ENCODE measurements around the gene FAM174C.

DNA sequence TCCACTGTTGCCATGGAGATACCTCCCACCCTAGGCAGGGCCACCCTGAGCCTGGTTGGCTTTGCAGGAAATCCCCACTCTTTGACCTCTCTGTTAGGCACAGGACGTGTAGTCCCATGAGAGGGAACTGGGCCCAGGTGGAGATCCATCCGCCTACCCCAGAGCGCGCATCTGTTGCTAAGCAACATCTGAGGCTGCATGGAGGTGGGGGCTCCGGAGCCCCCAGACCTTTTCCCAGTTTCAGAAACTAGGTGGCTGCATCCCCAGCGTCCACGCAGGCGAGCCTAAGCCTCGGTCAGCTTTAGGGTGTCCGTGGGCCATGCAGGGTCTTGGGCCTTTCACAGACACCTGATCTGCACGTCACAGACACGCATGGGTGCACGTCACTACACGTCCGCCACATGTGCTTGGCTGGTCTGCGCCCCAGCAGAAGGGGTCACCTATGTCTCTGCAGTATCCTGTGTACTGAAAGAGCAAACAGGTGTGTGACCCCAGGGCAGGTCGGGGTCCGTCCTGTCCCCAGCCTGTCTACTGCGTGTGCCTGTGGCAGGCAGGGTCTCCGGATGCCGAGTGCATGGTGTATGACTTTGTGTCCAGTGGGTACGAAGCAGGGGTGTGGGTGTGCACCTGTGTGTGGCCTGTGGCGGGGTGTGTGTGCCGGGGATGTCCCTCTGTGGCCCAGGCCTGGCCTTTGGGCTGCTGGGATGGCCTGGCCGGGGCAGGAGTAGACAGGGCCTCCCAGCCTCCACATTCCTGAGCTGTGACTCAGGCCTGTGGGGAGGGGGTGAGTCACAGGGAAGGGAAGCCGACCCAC is 10.3 kb upstream of the FAM174C start:
- TF ChIP-seq, protein P1, sequence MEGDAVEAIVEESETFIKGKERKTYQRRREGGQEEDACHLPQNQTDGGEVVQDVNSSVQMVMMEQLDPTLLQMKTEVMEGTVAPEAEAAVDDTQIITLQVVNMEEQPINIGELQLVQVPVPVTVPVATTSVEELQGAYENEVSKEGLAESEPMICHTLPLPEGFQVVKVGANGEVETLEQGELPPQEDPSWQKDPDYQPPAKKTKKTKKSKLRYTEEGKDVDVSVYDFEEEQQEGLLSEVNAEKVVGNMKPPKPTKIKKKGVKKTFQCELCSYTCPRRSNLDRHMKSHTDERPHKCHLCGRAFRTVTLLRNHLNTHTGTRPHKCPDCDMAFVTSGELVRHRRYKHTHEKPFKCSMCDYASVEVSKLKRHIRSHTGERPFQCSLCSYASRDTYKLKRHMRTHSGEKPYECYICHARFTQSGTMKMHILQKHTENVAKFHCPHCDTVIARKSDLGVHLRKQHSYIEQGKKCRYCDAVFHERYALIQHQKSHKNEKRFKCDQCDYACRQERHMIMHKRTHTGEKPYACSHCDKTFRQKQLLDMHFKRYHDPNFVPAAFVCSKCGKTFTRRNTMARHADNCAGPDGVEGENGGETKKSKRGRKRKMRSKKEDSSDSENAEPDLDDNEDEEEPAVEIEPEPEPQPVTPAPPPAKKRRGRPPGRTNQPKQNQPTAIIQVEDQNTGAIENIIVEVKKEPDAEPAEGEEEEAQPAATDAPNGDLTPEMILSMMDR (IDR thresholded peaks at IDR 0.05): no peak
- TF ChIP-seq POLR2A (IDR thresholded peaks at IDR 0.05) (no peak), EP300 (IDR thresholded peaks at IDR 0.05) (no peak)
